Ovary (tissue), 9 donors: Measurements from ENCODE around the gene PLEKHS1. TPM values are rescaled to one million over a fixed set of nuclear protein-coding genes. Genes with fewer than 3 reads are reported as not detected.
"Not testable (repeated sequence)": the region's sequence is repeated elsewhere in the genome, so short reads cannot be mapped to it uniquely, and the experiment has no call there.

Experiments used
- DNase-seq, 5 donors: peaks; one replicate each; pipeline ENCODE4 v3.0.0-alpha.2; 2019 to 2020
- H3K27ac ChIP-seq, 2 donors: fragments of 200-600 bp; one replicate each; pipeline versions ENCODE4 v1.5.1 to v1.8.0; 2019 to 2022
- H3K27me3 ChIP-seq: fragments of 200-600 bp; one replicate; pipeline ENCODE4 v1.8.0; 2022
- H3K36me3 ChIP-seq: fragments of 200-600 bp; sonication (generic); one replicate; pipeline ENCODE4 v1.5.1; 2019
- H3K4me1 ChIP-seq: one replicate; pipeline ENCODE4 v1.8.1; 2013; ENCODE audit warnings: mild to moderate bottlenecking, moderate library complexity; ENCODE audit not compliant: insufficient read depth
- H3K4me3 ChIP-seq: fragments of 200-600 bp; sonication (generic); one replicate; pipeline ENCODE4 v1.5.1; 2017
- H3K9me3 ChIP-seq, 2 donors: fragments of 200-600 bp in 1 of 2; sonication (generic) in 1 of 2; one replicate each; pipeline versions ENCODE4 v1.5.1 to v1.8.1; 2013 to 2019; ENCODE audit warnings: mild to moderate bottlenecking in 1 of 2, moderate library complexity in 1 of 2
- CTCF ChIP-seq, 3 donors: fragments of 450-650 bp in 2 of 3; fragments of 200-600 bp in 1 of 3; IDR thresholded peaks; one replicate each; pipeline versions ENCODE4 v1.5.1 to v1.8.0; 2016 to 2022; ENCODE audit warnings: antibody characterized with exemption in 3 of 3, mild to moderate bottlenecking in 1 of 3
- EP300 ChIP-seq: sonication (generic); formaldehyde crosslinking; IDR thresholded peaks from one replicate; pipeline ENCODE4 v1.6.1; 2017; ENCODE audit warnings: antibody characterized with exemption
- POLR2A ChIP-seq: fragments of 450-650 bp; IDR thresholded peaks from one replicate; pipeline ENCODE4 v1.6.1; 2017; ENCODE audit warnings: antibody characterized with exemption, mild to moderate bottlenecking, moderate library complexity
- WGBS, 3 donors: extraction: QIAGEN DNeasy Blood & Tissue Kit in 1 of 3; methylation state at CpG; one replicate each; pipeline versions ENCODE4 v1.1.5 to v1.1.7; 2013 to 2017; 5-methylcytosine and 5-hydroxymethylcytosine counted together
- intact Hi-C, 4 donors: fragments of 100-400 bp; cut with DNase I; formaldehyde crosslinking; loops; one replicate each; pipeline versions ENCODE4 v1.11.0 to v1.15.1; 2022 to 2023
- microRNA-seq, 3 donors: library from miRNA; unstranded; fragments of <30 nt; microRNA quantifications; one replicate each; pipeline versions ENCODE4 to v1.2.0, GENCODE V29; 2019 to 2020
- polyA plus RNA-seq, 2 donors: library from polyadenylated mRNA; stranded (reverse); fragments of 200-250 nt in 1 of 2; fragments of 350-450 nt in 1 of 2; fragmentation: Illumina TruSeq in 1 of 2; extraction: RNeasy Lipid Tissue Mini Kit (QIAGEN cat#74804) in 1 of 2; gene quantifications; one replicate each; pipeline ENCODE4 v1.2.3, GENCODE V29; 2013 to 2014
- small RNA-seq: library from RNA; depleted of rRNA; stranded (forward); fragments of <200 nt; gene quantifications from one replicate; pipeline ENCODE3, GENCODE V24; 2016
- total RNA-seq, 7 donors: library from RNA; depleted of rRNA in 2 of 7; stranded (reverse); fragments of >200 nt in 2 of 7; fragmentation: NEBNext Ultra II Directional in 3 of 7; extraction: Animal tissue kit (Norgen Biotek cat#: 25700) in 3 of 7; gene quantifications; one replicate each; pipeline versions ENCODE4 v1.1.0 to v1.2.4, GENCODE V29; 2016 to 2023
- donor health status: DM: no; HTN: no; CAD: no; lungs with moderate emphysema.
- donor health status: DM: no; HTN: no; CAD: no.
- donor health status: Bipolar disorder and iron deficiency.
- donor health status: DM: yes; HTN: yes; CAD: no.
- donor health status: DM: no; HTN: no; CAD: no.
- donor health status: DM: yes; HTN: yes; CAD: no.

Gene PLEKHS1
- total and polyA plus RNA-seq, 9 donors: 0.01 to 5.7 (median 0.15) TPM; not detected in 2

GRCh38 chr10:113822174-113822573, 70.7 kb downstream of the PLEKHS1 start:
- no peaks in the 10 kb centered on the region for H3K36me3 ChIP-seq
- DNase-seq: no peak
- TF ChIP-seq CTCF (IDR thresholded peaks at IDR 0.05): no peak
- no peak for TF ChIP-seq EP300
- TF ChIP-seq POLR2A: no peak
- H3K9me3 ChIP-seq: no peaks in the 10 kb centered on the region
- no peak overlapping the region for H3K4me3 ChIP-seq
- no peak overlapping the region for H3K27ac ChIP-seq
- intact Hi-C loops: no loop called here
- 96 to 97% (median 96%) methylated on average over 7 of the region's 7 CpGs for WGBS, 3 donors
- H3K4me1 ChIP-seq: no peaks in the 10 kb centered on the region
- H3K27me3 ChIP-seq: no peaks in the 10 kb centered on the region

- H3K4me1 ChIP-seq: no peaks in the 10 kb centered on the region
- no peaks in the 10 kb centered on the region for H3K9me3 ChIP-seq
- no peak for DNase-seq
- intact Hi-C loops: no loop called here
- no peaks in the 10 kb centered on the region for H3K27me3 ChIP-seq
- WGBS, 3 donors: 5 to 14% (median 6%) methylated on average over 4 of the region's 4 CpGs
- H3K36me3 ChIP-seq: no peaks in the 10 kb centered on the region
- TF ChIP-seq EP300 (no peak), CTCF (IDR thresholded peaks at IDR 0.05) (no peak), POLR2A (no peak)
- no peak overlapping the region for H3K4me3 ChIP-seq
- no peak overlapping the region for H3K27ac ChIP-seq
These were observed 71.9 kb downstream of the PLEKHS1 start for GRCh38 chr10:113823389-113823788.

GRCh38 chr10:113825791-113826190, 74.3 kb downstream of the PLEKHS1 start:
- Histone ChIP-seq H3K27ac (no peak overlapping the region), H3K9me3 (no peaks in the 10 kb centered on the region), H3K27me3 (no peaks in the 10 kb centered on the region), H3K4me1 (no peaks in the 10 kb centered on the region), H3K36me3 (no peaks in the 10 kb centered on the region), H3K4me3 (no peak overlapping the region)
- WGBS, 3 donors: 26 to 44% (median 39%) methylated on average over 2 of the region's 2 CpGs
- intact Hi-C loops: no loop called here
- TF ChIP-seq CTCF (IDR thresholded peaks at IDR 0.05) (no peak), POLR2A (no peak), EP300 (no peak)
- DNase-seq: no peak

GRCh38 chr10:113828567-113828966, 77.1 kb downstream of the PLEKHS1 start:
- H3K27ac ChIP-seq, intact Hi-C loops, H3K4me3 ChIP-seq, H3K4me1 ChIP-seq, H3K36me3 ChIP-seq, H3K9me3 ChIP-seq, H3K27me3 ChIP-seq, DNase-seq: not testable (repeated sequence)
- WGBS, 3 donors: 91 to 94% (median 93%) methylated on average over 10 of the region's 10 CpGs

Small RNAs within 50 kb of the gene (microRNA-seq; reads per million reads assigned to microRNA genes)
- 0 reads per million in 3 donors for gene MIR4483

Small RNAs within 50 kb of the gene (small RNA-seq; reads per million reads assigned to genes)
- not detected for gene RF00560

Other genes with a start within 250 kb of the PLEKHS1 start
- gene HABP2, start 198.6 kb upstream of the PLEKHS1 start, total RNA-seq: 1 to 10 TPM in 1 of 7 donors, under 1 TPM in 4, not detected in 2; 0.07 to 2.3 (median 0.13) TPM
- under 1 TPM in 1 of 2 donors, not detected in 1; 0.25 TPM for gene HABP2, start 198.6 kb upstream of the PLEKHS1 start, polyA plus RNA-seq
- gene NRAP, start 87.6 kb upstream of the PLEKHS1 start, total RNA-seq: under 1 TPM in 6 of 7 donors, not detected in 1; 0.05 to 0.25 (median 0.12) TPM
- under 1 TPM in 1 of 2 donors, not detected in 1; 0.02 TPM for gene NRAP, start 87.6 kb upstream of the PLEKHS1 start, polyA plus RNA-seq
- gene CASP7, start 71.8 kb upstream of the PLEKHS1 start, total RNA-seq: 10 to 100 TPM in 5 of 7 donors, 1 to 10 TPM in 2; 8.0 to 18.3 (median 12.8) TPM
- 10 to 100 TPM; 13.8 to 24.7 TPM for gene CASP7, start 71.8 kb upstream of the PLEKHS1 start, polyA plus RNA-seq
- gene DCLRE1A, start 102.4 kb downstream of the PLEKHS1 start, total RNA-seq: 1 to 10 TPM; 4.0 to 8.0 (median 5.7) TPM
- 1 to 10 TPM; 3.4 to 4.3 TPM for gene DCLRE1A, start 102.4 kb downstream of the PLEKHS1 start, polyA plus RNA-seq
- gene NHLRC2, start 103.0 kb downstream of the PLEKHS1 start, total RNA-seq: 10 to 100 TPM; 38.0 to 71.7 (median 43.9) TPM
- 1 to 10 TPM; 5.8 to 9.0 TPM for gene NHLRC2, start 103.0 kb downstream of the PLEKHS1 start, polyA plus RNA-seq